Ramos (cell line): ENCODE results near the gene PNPO.

Source experiments
- in situ Hi-C: fragments of 300-500 bp; cut with MboI; formaldehyde crosslinking; loops from one replicate; pipeline ENCODE4 v1.14.3; 2022; ENCODE audit warnings: low sequenced_read_pairs; ENCODE audit not compliant: unreplicated experiment

PNPO gene

DNA sequence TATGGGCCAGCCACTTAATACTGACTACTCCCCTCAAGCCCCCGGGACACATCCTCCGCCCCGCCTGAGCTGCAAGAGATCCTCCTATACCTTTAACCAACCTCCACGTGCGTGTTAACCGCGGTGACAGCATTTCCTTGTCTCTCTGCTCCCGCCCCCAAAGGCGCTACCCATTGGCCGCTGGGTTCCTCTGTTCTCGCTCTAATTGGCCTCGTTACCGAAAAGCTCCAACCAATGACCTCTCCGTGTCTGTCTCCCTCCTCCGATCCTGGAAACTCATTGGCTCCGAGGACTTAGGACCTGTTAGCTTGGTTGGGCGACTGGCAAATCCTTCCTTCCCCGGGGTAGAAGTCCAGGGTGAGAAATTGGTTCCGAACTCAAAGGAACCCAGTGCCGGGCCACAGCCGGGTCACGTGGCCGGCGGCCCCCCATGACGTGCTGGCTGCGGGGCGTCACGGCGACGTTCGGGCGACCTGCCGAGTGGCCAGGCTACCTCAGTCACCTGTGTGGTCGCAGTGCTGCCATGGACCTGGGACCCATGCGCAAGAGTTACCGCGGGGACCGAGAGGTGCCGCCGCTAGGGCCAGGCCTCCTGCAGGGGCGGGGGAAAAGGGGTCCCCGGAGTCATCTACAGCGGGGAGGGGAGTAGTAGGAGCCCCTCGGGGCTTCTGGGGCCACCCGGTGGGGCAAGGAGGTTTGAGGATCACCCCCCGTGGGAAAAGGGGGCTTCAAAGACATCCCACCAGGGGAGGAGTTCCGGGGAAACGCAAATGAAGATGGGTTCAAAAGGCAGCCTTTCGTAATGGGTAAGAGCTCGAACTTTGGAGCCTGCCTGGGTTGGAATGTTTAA lies at the start of gene PNPO:
PNPO (plus strand) TSS at position 326 of the 850 bp plus-strand sequence; CDS start at position 431, 105 bp downstream.
- in situ Hi-C loops, result no loop called here

DNA sequence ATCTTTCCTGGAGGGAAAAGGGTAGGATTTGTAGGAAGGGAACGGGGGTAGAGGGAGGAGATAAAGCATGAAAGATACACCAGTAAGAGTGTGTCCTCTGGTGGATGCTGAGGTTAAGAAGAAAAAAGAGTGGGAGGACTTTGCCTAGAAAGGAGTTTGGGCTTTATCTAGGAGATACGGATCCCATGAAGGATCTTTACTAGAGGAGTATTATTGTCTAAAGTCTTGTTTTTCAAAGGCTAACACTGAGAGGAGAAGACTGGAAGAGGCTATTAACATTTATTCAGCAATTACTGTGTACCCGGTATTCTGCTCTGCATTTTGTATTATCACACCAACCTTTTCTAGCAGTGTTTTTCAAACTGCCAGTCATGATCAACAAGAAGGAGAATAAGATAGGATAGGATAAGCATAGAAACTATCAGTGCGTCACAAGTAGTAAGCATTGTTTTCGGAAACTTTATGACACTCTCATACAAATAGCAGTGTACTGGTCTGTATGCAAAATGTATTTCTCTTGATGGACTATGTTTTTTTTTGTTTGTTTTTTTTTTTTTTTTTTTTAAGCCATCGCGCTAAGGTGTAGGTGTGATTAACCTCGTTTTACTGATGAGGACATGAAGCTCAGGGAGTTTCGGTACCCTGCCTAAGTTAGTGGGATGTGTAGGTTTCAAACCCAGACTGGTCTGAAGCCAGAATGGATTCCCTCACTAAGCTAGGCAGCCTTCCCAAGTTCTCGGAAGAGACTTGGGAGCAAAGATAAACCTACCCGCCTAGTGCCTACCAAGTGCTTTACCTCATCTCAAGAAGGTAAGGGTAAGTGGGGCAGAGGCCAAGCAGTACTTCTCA lies 46.6 kb upstream of the PNPO start:
- in situ Hi-C loops, result loop anchor here (5.0 kb wide), 1 partner anchor 52 kb away; the partner anchor contains the start of gene SCRN2

DNA sequence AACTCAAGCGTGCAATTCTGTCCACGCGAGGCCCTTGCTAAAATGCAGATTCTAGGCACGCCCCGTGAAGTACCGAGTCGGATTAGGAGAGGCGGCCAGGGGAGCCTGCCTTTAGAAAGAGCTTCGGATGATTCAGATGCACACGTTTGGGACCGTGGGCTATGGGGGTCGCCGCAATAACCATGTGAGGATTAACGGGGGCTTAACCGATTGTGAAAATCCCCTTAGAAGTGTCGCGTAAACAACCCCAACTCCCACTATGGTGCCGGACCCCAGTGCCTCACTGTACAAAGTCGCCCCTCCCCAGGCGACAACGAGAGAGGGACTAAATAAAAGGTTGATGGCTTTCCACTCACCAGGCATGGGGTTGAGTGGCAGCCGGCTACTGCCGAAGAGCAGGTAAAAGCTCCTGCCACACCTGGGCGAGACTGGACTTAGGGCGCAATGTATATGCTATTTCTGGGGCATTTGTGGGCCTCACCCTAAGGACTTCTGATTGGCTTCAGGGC lies 46.0 kb upstream of the PNPO start:
- in situ Hi-C loops, result no loop called here

GRCh38 chr17:47895856-47896671 lies 45.3 kb upstream of the PNPO start, which contains the start of gene SP2:
Gene SP2 (plus strand): TSS chr17:47896236. CDS start chr17:47896287, 51 bp downstream.
- in situ Hi-C loops, result no loop called here

DNA sequence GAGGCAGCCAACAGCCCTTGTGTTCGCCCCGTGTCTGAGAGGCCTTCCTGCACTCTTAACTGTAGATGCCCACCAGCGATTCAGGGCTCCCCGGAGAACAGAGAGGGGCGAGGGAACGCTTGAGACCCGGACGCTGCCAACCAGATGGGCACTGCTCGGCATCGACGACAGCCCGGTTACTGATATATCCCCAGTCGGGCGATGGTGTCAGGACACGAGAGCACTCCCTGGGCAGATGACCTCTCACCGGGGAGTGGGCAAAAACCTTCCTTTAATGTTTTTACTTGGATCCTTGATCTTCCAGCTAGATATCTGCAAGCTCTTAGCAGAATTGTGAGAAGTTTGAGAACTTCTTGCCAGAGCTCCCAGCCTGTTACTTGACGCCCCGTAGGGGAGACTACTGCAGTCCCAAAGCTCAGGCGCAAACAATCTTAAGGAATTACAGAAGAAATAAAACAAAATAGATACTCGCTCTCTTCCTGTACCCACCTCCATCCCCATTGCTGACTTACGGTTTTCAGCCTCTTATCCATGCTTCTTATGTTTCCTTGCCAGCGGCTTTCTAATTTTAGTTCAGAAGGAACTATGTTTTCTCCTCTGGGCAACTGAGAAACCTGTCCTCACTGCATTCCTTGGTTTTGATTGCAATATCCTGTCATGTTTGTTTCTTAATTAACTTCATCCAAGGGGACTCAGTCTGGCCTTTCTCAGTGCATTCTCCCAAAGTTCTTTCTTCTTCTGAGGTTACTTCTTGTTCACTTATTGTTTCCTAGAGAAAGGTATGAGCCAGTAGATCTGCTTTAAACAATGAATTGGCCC lies 44.5 kb upstream of the PNPO start:
- in situ Hi-C loops, result no loop called here

GRCh38 chr17:47897561-47897960 lies 43.8 kb upstream of the PNPO start:
- in situ Hi-C loops, result no loop called here

GRCh38 chr17:47898241-47898640 lies 43.1 kb upstream of the PNPO start:
- in situ Hi-C loops, result no loop called here

DNA sequence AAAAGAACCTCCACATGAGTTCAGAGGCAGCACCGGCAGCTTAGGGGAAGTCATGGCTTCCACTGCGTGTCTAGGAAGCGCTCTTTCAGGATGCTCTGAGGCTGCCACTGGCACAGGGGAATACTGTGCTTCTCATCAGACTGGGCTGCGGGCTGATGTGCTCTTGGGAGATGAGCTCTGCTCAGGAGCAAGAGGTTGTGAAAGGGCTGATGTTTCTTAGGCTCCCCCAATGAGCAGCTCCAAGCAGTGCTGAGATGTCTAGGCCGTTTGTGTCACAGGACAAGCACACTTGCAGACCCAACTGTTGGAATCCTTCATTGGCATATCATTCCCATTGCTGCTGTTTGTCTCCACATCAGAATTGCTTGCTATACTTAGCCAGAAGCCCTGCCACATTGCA lies 41.7 kb upstream of the PNPO start:
- in situ Hi-C loops, result no loop called here

DNA sequence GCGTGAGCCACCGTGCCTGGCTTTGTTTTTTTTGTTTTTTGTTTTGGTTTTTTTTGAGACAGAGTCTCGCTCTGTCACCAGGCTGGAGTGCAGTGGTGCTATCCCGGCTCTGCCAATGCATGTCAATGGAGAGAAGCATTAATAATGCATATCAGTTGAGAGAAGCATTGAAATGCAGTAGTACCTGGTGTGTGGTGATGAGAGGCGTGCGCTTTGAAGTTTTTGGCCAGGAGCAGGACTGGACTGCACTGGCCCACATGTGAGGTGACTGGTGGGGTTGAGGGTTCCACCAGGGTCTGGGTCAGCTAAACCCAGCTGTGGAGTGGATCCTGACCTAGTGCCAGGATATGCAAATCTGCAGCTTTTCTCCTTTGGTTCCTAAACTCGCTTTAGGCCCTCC lies 39.9 kb upstream of the PNPO start:
- in situ Hi-C loops, result no loop called here

- in situ Hi-C loops, result no loop called here
These were observed 39.2 kb upstream of the PNPO start for GRCh38 chr17:47902039-47902744.

- in situ Hi-C loops, result no loop called here
These were observed 36.1 kb upstream of the PNPO start for GRCh38 chr17:47905221-47905733.

DNA sequence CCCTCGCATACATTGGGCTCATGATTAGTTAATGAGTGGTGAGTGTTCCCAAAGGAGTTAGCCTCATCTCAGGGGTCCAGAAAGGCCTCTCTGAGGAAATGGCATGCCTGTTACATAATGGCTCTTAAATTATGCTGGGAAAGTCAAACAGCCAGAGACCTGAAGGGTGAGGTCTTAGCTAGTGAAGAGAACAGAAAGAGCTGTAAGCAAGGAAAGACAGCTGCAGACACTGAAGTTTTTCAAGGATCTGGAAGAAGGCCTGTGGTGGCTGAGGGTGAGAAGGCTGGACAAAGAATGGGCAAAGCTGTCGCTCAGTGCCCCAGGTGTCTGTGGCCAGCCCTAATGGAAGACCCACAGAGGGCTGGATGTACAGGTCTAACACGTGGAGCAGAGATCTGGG lies 34.9 kb upstream of the PNPO start:
- in situ Hi-C loops, result no loop called here

- in situ Hi-C loops, result no loop called here
These were observed 33.3 kb upstream of the PNPO start for GRCh38 chr17:47907932-47908562.

- in situ Hi-C loops, result no loop called here
These were observed 28.3 kb upstream of the PNPO start for GRCh38 chr17:47913050-47913449.

DNA sequence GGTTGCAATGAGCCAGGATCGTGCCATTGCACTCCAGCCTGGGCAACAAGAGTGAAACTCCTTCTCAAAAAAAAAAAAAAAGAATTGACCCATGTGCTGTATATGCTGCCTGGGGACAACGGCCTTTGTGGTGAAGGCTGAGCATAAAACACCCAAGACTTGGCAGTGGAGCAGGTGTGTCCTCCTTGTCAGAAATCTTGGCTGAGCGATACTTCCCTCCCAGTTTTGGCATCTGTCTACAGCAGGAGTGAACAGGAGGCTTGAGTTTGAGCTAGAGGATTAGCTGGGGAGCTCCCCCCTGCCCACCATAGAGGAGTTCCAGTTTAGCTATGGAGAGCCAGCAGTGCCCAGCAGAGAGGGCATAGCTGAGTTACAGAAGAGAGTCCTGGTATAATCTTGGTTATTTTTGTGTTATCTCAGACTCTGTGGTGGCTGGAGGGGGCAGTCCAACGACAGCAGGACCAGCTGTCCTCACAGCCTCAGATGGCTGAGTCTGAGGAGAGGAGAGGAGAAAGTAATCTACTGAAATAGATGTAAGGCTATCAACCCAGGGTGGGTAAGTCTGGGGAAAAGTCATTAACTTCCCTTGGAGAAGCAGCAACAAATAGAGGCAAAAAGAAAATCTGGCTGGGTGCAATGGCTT lies 26.9 kb upstream of the PNPO start:
- in situ Hi-C loops, result no loop called here

DNA sequence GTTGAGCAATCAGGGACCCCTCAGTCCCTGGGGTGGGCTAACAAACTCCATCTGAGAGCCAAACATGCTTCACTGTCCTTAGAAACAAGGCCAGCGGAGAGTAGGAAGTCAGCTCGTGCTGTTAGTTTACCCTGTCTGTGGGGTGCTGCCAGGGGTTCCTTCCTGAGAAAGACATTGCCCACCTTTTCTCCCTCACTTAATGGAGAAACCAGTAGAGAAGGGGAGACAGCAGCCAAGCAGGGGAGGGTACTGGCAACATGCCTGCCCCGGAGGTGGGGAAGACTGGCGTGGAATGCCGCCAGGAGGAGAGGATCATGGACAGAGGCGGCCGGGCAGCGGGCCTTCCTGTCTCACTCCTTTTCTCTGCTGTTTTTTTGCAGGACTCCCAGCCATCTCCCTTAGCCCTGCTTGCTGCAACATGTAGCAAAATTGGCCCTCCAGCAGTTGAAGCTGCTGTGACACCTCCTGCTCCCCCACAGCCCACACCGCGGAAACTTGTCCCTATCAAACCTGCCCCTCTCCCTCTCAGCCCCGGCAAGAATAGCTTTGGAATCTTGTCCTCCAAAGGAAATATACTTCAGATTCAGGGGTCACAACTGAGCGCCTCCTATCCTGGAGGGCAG lies 25.5 kb upstream of the PNPO start:
- in situ Hi-C loops, result no loop called here
